ENCODE measurements around the gene PDZRN3. TPM values are rescaled to one million over a fixed set of nuclear protein-coding genes. Genes with fewer than 3 reads are reported as not detected.

The PDZRN3 gene
- total RNA-seq, 2 donors from 2014 or later: 30.8 to 60.6 TPM

DNA sequence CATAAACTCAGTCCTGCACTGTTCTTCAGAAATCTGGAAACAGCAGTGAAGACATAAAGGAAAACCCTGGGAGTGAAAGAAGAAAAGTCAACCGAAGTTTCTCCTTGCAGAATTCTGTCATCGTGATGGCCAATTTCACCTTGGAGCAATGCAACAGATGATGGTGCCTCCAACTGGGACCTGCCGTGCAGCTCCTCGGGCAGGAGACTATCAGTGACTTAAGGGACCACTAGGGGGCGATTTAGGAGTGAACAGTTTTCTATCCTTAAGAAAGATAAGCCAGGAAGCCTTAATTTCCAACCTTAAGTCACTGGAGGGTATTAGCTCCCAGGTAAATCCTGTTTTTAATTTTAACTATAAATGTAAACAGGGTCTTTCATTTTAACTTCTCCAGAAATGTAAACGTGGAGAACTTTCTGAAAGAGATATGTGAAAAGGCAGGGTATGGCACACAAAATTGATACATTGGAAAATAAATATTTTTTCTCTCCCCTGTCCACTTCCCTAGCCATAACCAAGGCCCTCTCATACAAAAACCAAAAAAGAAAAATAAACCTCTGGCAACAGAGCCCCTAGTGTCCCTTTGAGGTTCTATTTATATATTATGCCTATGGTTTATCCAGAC is 116.3 kb downstream of the PDZRN3 start:
- ATAC-seq (peak; percentile 69 to 74), DNase-seq (peak; percentile 42)
- intact Hi-C loops (cut with DNase I): loop anchor here in 1 of 2 donors (5.0 kb wide), 2 partner anchors 114 to 339 kb away; partner anchors contain the start of gene PDZRN3

DNA sequence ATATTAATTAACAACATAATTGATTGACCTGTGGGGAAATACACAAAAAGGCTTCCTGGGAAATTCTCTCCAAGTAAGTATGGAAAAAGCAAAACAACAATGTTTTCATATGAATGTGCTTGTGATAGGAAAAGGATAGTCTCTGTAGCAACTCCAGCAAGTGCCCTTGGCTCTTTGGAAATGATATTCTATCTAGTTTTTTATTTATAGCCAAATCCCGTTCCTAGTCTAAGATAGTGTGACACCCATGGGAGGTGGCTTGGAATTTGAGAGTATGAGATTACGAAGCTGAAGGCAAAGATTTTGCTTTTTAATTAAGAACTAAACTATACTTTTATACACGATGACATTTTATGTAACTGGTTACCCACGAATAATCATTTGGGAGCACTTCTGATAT is 119.9 kb downstream of the PDZRN3 start:
- ATAC-seq (no peak), DNase-seq (no peak)
- intact Hi-C loops (cut with DNase I): loop anchor here in 1 of 2 donors (5.0 kb wide), 3 partner anchors 48 to 342 kb away; partner anchors contain the start of gene PDZRN3

DNA sequence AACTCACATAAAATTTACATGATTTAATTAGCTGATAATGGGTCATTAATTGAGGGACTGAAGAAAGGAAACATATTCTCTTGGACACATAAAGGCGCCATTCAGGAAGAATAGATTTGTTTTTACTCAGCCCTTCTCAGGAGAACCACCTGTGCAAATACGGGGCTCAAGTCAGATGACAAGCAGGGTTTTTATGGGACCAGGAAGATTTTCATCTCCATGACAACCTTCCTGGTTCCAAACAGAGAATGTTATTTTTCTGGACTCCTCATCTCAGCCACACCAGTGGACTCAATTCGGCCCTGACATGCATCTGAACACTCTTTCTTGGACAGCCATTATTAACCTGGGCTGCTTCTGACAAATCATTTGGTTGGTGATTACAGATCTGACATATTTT is 120.5 kb downstream of the PDZRN3 start:
- intact Hi-C loops (cut with DNase I): loop anchor here in 1 of 2 donors (5.0 kb wide), 1 partner anchor 47 kb away; no protein-coding TSS in a partner anchor
- ATAC-seq: no peak
- no peak for DNase-seq

DNA sequence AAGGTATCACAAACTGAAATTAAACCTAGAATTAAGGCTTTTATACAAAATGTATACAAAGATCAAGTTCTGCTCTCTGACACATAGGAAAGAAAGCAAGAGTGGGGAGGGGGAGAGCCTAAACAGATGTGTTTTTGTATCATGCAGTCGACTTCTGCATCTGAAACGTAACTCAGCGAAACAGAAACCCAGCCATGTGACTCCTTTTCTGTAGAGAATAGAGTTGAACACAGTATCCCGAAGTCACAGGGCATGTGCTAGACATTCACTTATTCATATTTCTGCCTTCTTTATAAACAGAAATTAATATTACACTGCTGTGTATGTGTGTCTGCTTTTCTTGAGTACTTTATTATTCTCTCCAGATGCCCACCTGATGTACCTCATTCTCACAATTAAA is 121.0 kb downstream of the PDZRN3 start:
- intact Hi-C loops (cut with DNase I): loop anchor here in 1 of 2 donors (5.0 kb wide), 1 partner anchor 46 kb away; no protein-coding TSS in a partner anchor
- no peak for ATAC-seq
- no peak for DNase-seq

DNA sequence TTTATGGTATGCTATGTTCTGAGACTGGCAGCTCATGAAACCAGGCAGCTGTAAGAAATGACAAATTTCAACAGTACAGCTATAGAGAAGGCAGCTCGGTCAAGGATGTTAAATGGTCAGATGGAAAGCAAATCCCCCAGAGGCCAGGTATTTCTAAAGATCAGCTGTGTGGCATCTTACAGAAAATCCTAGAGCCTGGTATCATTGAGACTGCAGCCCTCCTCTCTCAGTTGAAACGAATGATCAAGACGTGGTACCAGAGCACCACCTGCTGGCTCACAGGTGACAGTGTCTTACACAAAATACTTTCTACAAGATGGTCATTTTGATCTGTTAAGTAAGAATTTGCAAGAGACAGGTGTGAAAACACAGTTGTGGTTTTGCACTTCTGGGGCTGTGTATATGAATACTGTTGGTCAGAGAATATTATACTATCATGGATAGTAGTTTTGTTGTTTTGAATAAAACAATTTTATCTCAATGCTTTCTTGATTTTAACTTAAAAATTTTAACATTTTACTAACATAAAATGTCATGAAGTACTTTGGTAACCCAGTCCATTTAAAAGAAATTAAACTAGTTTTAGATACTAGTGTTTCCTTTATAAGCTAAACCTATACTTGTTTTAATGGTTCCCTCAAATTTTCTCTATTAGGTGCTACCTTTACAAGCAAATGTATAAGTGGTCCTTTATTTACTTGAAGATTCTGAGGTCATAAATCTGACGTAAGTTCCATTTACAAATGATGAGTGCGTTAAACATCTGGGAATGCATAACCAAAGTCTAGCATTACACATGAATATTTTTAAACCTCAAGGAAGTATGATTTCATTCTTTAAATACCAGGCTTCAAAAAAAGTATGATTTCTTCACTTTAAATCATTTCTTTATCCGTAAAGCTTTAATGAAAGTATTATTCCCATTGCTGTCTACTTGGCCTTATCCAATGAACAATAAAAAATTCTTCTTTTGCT is 121.8 kb downstream of the PDZRN3 start:
- DNase-seq (peak; percentile 79), ATAC-seq (peak; percentile 66 to 81)
- intact Hi-C loops (cut with DNase I): loop anchor here in 1 of 2 donors (1.0 to 5.0 kb wide), 2 partner anchors 46 to 402 kb away; no protein-coding TSS in a partner anchor

DNA sequence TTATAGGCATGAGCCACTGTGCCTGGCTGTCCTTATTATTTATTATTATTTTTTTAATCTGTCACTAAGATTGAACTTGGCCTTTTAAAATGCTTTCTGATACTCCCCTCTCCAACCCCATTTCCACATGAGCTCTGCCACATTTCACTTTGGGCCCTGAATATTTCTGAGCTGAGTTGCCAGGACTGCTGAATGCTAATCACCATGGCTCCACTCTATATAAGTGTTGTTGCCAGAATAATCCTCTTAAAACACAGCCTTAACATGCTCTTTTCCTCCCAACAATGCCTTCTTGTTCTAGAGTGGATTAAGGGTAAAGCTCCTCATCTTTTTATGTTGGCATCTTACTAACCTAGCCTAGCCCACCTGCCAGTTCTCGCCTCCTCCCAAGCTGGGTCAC is 124.4 kb downstream of the PDZRN3 start:
- DNase-seq (no peak), ATAC-seq (peak in 1 of 2 donors; percentile 45)
- intact Hi-C loops (cut with DNase I): loop anchor here in 1 of 2 donors (5.0 kb wide), 1 partner anchor 43 kb away; no protein-coding TSS in a partner anchor

DNA sequence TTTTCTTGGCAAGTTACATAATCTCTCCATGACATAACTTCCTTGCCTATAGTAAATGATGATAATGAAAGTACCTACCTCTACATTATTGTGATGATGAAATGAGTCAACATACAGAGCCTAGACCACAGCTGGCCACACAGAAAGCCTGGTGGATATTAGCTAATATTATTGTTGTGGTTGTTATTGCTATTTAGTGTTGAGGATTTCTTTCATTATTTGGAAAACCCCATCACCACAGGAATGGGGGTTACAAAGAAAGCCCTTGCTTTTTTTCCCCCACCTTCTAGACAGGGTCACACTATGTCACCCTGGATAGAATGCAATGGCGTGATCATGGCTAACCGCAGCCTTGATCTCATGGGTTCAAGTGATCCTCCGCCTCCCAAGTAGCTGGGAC is 125.0 kb downstream of the PDZRN3 start:
- intact Hi-C loops (cut with DNase I): loop anchor here in 1 of 2 donors (5.0 kb wide), 1 partner anchor 42 kb away; no protein-coding TSS in a partner anchor
- DNase-seq (no peak), ATAC-seq (no peak)

DNA sequence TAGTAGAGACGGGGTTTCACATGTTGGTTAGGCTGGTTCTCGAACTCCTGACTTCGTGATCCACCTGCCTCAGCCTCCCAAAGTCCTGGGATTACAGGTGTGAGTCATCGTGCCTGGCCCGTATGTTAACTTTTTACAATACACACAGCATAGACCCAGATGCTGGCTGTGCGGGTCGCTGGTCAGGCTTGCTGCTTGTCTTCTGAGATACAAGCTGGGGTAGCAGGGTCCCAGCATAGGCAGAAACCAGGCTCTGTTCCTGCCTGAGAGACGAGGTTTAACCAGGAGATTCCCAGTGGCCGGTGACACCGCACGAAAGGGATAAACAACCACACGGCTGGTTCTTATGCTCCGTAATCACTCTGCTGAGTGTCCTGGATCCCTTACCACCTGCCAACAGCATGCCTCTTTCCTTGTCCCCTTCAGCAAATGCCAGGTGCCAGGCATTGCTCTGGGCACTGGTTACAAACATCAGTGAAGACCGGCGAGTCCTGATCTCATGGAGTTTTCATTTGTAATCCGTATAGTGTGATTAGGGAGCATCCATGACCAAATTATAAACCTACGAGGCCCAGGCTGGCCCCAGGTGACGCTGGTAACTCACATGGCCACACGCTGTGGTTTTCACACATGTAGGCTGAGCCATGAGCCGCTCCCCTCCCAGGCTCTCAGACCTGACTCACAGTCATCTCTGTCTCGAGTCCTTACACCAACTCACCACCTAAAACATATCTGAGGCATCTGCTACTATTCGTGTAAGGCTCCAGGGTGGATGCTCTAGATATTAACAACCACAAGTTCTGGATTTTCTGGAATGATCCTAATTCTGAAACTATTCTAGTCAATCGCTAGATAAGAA is 125.7 kb downstream of the PDZRN3 start:
- ATAC-seq: peak in 1 of 2 donors; percentile 58
- DNase-seq: no peak

DNA sequence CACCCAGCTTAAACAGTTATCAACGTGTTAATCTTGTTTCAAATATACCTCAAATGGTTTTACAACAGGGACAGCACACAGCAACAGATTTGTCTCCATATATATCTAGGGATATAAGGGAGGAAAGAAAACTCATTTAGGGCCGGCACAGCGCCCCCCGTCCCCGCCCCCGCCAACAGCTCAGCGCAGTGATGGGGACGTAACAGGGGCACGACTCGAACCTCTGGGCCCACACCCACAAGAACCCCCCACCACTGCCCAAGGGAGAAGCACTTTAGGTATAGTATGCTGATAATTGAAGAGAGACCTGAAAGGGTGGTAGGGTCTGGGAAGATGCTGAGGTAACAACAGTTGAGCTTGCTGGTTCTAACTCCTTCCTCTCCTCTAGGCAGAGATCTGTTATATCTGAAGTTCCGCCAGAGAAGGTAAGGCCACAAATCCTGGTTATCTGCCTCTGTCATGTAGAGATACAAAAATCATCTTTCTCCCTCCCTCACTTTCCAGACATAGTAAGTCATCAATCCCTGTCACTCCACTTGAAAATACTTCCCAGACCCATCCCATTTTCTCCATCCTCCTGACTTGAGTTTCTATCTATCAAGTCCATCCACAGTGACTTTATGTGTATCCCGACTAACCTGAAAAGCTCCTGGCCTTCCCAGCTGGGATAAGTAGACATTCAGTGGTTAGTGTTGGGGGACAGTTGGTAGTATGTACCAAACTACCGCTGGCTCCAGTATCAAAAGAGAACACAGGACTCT is 126.9 kb downstream of the PDZRN3 start:
- intact Hi-C loops (cut with DNase I): no loop called here
- no peak for DNase-seq
- ATAC-seq: no peak

More for the DNA sequence above, 125.7 kb downstream of the PDZRN3 start:
- intact Hi-C loops (cut with DNase I): no loop called here

DNA sequence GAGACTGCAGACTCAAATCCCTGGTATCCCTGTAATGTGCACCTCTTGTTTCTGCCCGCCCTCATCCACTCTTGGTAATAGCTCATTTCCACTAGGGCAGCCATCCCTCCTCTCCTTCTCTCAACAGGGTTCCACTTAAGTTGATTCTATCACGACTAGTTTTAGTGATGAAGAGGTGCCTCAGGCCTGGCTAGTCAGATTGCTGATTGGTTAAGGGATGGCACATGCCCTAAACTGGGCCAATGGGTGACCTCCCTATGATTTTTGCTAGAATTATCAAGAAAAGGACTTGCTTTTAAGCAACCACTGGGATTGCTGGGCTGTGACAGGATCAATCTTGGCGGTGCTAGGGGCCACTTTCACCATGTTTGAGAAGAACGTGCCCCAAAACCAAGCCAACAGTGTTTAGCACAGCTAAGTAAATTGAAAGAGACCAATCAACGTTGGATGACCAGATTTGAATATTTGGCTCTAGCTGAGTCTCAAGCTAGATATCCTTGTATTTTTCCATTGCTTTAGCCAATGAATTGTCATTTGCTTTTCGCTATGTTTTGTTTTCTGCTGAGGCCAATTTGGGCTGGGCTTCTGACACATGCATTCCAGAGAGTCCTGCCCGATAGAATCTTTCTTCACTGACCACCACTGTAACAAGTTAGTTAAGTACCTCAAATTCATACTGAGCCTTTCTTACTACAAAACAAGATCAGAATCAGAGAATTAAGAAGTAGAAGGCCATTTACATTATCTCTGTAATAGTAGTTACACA is 131.0 kb downstream of the PDZRN3 start:
- ATAC-seq (peak; percentile 43 to 61), DNase-seq (no peak)
- intact Hi-C loops (cut with DNase I): loop anchor here in 1 of 2 donors (5.0 kb wide), 1 partner anchor 381 kb away; no protein-coding TSS in a partner anchor

DNA sequence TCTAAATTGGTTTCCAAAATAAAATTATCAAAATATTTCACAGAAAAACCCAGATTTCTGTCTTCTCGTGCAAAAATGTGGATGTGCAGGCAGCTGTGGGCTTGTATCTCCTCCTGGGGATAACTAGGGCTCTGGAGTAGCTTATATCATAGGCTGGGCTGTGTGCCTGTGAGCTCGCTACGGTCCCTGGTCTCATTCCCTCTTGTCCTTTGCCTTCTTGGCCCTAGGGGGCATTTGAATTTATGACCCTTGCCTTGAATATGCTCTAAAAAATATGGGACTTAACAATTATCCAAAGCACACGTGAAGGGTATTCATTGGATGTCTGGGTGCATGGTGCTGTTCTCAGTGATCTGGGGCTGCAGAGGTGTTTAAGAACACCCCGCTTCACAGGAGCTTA is 132.6 kb downstream of the PDZRN3 start:
- peak in 1 of 2 donors; percentile 39 for ATAC-seq
- no peak for DNase-seq
- intact Hi-C loops (cut with DNase I): loop anchor here in 1 of 2 donors (5.0 kb wide), 1 partner anchor 380 kb away; no protein-coding TSS in a partner anchor

DNA sequence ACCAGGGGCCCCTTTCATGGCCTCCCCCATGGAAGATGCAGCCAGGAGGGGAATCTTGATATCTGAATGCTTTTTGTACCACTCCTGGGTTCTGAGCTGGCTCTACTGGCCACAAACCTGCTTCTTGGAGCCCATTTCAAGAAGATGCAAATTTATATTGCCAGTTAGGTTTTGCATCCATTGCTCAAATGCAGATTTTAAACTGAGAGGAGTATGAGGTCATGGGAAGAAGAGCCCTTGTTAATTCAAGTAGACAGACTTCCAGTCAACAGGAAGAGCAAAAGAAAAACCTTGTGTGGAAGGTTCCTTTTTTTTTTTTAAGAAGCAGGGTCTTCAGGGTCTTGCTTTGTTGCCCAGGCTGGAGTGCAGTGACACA is 133.5 kb downstream of the PDZRN3 start:
- intact Hi-C loops (cut with DNase I): loop anchor here in 1 of 2 donors (5.0 kb wide), 1 partner anchor 379 kb away; no protein-coding TSS in a partner anchor
- ATAC-seq (no peak), DNase-seq (no peak)

DNA sequence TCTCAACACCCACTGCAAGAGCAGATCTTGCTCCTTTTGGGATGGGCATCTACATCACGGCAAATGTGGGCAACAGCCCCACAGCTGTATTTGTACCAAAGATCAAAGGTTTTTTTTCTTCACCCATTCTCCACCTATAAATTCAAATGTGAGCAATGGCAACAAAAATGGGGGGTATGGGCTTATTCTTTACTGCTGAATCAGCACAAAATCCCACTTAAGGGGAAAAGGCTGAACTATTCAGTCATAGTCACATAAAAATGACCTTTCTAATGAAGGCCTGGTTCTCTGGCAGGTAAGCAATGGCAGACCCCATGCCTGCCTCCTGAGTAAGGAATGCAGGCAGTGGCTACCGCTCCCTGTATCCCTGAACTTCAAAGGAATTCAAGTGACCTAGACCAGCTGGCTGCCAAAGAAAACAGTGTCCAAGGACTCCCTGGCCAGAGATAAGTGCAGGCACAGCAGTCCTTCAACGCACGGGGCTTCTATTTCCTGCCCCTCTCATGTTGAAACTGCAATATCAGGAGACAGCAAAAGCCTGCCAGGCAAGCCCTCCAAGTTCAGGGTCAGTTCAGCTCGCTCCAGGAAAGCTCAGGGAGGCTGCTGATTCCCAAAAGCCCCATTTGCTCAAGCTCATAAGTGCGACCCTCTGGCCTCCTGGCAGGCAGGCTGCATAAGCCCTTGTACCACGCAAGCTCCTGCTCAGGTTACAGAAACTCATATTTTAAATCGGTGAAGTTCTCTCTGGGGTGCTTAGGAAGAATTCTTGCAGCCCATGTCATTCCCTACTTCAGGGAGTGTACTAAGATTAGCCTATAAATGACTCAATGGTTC is 134.1 kb downstream of the PDZRN3 start:
- ATAC-seq: peak; percentile 70 to 73
- peak; percentile 41 for DNase-seq
- intact Hi-C loops (cut with DNase I): loop anchor here in 1 of 2 donors (5.0 kb wide), 1 partner anchor 378 kb away; no protein-coding TSS in a partner anchor

DNA sequence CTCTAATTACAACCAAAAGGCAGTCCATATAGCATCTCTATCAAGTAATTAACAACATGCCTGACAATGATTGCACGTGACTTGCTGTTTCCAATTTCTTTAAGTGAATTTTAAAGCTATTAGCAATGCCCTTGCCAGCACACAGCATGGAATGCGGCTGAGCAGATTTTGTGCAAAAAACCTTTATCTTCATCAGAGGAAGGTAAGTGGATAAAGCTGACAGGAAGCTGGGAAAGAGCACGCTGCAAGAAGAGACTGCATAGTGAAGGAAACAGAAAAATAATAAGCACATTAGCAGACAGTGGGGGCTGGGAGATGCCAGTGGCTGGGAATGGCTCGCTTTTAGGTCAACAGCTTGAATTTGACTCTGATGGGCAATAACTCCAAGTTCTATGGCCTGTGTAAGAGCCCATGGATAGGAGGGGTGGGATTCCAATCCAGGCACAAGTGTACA is 138.8 kb downstream of the PDZRN3 start:
- ATAC-seq (no peak), DNase-seq (no peak)
- intact Hi-C loops (cut with DNase I): no loop called here

DNA sequence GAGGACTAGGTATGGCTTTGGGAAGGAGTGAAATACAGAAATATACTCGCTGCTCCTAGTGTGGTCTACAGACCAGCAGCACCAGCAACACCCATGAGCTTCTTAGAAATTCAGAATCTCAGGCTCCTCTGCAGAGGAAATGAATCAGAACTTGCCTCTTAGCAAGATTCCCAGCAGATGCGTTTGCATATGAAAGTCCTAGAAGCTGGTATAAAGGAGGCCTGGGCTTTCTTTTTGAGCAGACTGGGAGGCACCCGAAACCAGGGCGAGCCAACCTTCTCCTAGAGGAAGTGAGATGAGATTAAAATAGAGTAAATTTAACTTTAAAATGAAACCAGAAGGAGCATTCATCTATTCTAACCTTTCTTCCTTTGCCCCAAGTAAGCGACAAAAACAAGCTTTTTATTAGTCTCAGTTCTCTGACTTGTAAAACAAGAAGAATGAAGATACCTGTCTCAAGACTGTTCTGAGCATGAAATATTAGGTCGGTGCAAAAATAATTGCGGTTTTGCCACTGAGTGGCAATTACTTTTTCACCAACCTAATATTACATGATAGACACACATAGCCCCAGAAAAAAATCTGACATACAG is 140.0 kb downstream of the PDZRN3 start:
- no peak for ATAC-seq
- no peak for DNase-seq
- intact Hi-C loops (cut with DNase I): no loop called here

DNA sequence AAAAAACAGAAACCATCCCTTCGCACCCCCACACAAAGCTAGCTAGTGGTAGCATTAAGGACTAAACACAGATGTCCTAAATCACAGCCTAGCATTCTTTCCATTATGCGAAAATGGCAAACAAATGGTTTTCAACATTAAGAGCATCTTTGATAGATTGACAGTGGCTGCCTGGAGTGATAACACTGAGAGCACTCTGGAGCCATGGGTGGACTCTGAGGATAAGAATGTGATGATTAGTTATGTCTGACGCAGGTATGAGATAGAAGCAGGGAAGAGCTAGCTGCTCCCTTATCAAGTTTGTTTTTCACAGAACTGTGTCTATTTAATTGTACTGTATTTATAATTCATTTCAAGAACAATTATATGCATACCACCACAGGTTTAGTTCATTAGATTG is 142.9 kb downstream of the PDZRN3 start:
- ATAC-seq (peak in 1 of 2 donors; percentile 51), DNase-seq (no peak)
- intact Hi-C loops (cut with DNase I): no loop called here

Measured in left cardiac atrium (tissue), 4 donors.